VCaP (cell line): Measurements from ENCODE around the gene MX1.

Experiments used
- H3K27ac ChIP-seq: fragments of 450-650 bp; 2 replicates; pipeline ENCODE4 v1.5.1; 2017
- TF ChIP-seq, protein P1 (sequence below): fragments of 450-650 bp; conservative IDR thresholded peaks from 2 replicates; pipeline ENCODE4 v1.5.1; 2017; ENCODE audit warnings: mild to moderate bottlenecking, moderate library complexity

MX1 gene

GRCh38 chr21:41458121-41458520, 32.1 kb downstream of the MX1 start:
- no peak overlapping the region for H3K27ac ChIP-seq
- TF ChIP-seq, protein P1, sequence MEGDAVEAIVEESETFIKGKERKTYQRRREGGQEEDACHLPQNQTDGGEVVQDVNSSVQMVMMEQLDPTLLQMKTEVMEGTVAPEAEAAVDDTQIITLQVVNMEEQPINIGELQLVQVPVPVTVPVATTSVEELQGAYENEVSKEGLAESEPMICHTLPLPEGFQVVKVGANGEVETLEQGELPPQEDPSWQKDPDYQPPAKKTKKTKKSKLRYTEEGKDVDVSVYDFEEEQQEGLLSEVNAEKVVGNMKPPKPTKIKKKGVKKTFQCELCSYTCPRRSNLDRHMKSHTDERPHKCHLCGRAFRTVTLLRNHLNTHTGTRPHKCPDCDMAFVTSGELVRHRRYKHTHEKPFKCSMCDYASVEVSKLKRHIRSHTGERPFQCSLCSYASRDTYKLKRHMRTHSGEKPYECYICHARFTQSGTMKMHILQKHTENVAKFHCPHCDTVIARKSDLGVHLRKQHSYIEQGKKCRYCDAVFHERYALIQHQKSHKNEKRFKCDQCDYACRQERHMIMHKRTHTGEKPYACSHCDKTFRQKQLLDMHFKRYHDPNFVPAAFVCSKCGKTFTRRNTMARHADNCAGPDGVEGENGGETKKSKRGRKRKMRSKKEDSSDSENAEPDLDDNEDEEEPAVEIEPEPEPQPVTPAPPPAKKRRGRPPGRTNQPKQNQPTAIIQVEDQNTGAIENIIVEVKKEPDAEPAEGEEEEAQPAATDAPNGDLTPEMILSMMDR: no peak

- no peak overlapping the region for H3K27ac ChIP-seq
- TF ChIP-seq, protein P1: no peak
Observed at GRCh38 chr21:41458559-41458958, 32.5 kb downstream of the MX1 start.

DNA sequence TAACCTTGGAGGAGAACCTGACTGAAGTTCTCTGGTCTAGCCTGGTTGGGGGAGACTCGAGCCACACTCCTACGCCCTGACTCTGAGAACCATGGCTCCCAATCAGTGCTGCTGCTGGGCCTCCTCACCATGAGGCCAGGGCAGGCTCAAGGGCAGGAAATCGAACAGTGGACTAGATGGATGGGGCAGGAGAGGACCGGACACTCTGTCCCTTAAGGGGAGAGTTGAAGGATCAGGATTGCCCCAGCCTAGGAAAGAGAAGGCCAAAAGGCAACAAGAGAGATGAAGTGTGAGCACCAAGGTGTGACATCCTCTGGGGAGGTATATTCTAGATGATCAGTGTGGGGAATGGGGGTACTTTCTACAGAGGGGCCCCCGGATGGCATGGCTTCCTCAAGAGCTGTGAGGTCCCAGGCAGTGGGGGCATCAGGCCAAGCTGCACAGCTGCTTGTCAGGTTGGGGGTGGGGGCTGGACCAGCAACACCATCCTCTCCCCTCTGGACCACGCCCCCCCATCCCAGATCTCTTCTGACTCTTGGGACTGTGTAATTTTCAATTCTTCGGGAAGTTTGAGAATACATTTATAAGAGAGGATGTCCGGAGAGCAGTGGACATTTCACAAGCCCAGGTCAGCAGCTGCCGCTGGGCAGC, 34.0 kb downstream of the MX1 start:
- TF ChIP-seq, protein P1: no peak
- peak overlapping the region; percentile 21 for H3K27ac ChIP-seq

GRCh38 chr21:41460578-41461527, 34.8 kb downstream of the MX1 start:
- H3K27ac ChIP-seq: peak overlapping the region; percentile 21
- TF ChIP-seq, protein P1: peak; percentile 98

- H3K27ac ChIP-seq: no peak overlapping the region; the same call in 1 of the 2 replicates
- TF ChIP-seq, protein P1: no peak
Observed at GRCh38 chr21:41465176-41465781, 39.2 kb downstream of the MX1 start.

DNA sequence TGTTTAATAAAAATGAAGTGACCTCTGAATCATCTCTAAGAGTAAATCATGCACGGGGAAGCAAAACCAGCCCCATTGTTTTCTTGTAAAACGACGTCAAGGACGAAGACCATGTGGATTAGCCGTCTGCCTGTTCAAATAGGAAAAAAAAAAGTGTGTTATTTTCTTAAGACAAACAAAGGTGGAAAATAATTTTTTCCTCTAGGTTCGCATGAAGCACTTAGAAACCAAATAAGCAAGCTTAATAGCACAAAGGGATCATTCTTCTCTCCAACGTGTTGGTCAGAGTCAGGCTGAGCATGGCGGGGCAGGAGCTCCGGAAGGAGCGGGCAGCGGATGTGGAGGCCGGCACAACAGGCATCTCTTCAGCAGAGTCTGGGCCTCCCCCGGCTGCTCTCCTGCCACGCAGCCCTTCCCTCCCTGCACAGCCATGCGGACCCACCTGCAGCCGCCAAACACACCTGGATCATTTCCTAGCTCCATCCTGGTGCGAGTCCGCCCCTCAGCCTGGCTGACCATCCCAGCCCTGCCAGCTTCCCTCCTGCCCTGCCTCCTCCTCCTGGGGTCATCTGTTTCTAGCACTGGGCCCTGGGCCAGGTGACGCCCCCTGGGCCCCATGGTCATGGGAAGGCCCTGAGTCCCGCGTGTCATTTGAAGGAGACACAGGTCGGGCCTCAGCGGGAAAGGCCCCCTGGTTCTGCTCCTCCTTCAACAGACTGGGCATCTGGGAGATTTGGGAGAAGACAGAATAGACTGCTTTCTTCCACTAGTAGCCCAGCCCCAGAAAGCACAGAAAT, 40.2 kb downstream of the MX1 start:
- H3K27ac ChIP-seq: peak overlapping the region; percentile 35
- TF ChIP-seq, protein P1: no peak
